Stimulated activated CD4-positive, alpha-beta T cell treated with anti-CD3 and anti-CD28 coated beads, Interleukin-2, amount 100 ng/mL, for 48 hours (primary cell): ENCODE data around the gene BCO1.
A peak's percentile ranks its signal among the peaks of the same experiment; 100 is the strongest.

ENCODE experiments used
- DNase-seq, 2 donors: peaks; one replicate each; pipeline ENCODE4 v3.0.0-alpha.2; 2020

The BCO1 gene

DNA sequence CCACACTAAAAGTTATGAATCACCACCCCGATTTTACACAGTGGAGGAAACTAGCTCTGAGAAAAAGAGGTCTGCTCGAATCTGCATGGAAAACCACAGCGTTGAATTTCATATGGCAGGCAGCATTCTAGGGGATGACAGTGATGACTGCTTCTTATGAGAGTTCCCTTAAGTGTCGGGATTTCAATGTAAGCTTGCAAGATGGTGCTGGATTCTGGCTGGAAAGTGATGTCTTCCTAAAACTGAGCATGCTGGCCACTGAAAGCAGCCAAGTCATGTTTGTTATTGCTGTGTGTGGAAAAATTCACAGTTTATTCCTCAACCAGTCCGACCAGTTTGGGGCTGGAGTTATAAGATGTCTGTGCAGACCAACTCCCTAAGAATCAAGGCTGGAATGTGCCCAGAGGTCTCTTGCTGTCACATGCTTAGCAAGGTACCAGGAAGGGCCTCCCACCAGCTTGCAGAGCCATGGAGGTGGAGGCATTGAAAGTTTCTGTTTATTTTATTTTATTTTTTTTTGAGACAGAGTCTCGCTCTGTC, 39.1 kb downstream of the BCO1 start:
- DNase-seq, result no peak

DNA sequence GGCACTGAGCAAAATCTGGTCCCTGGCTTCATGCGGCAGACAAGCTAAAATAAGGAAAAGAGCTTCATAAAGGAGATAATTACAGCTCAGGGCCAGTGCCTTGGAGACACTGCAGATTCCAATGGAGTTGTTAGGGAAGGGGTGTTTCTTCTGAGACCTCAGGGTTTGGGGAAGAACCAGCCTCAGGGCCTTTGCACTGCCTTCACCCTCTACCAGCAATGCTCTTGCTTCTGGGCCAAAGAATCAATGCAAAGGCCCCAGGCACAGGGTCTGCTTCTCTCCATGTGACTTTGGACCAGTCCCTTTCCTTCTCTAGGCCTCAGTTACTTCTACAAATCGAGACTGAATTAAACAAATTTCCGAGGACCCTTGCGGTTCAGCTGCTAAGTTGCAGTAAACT, 40.0 kb downstream of the BCO1 start:
- no peak for DNase-seq

DNA sequence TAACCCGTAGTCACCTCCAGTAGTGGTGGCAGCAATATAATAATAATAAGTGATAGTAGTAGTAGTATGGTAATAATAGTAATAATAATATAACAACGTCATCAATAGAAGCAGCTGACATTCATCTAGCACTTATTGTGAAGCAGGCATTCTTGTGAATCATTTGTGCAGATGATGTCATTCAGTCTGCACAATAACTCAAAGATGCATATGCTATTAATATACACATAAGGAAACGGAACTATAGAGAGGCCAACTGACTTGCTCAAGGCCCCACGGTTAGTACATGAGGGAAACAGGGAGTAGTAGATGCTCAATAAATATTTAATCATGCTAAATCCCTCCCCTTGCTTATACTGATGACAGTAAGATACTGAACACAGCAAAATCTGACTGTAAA, 40.9 kb downstream of the BCO1 start:
- no peak for DNase-seq

DNA sequence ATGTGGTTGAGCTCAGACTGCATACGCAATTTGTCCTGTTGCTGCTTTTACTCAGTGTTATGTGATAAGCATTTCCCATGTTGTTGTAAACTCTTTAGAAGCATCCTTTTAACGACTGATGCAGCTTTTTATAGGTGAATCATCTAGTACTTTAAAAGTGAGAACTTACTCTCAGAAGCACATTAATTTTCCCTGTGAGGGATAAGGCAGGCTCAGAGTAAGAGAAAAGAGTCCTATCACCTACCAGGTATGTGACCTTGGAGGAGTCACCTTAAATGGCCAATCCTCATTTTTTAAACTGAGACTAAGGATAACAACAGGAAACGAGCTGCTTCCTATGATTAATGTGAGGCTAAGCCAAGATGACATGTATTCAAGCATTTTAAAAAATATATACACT, 41.9 kb downstream of the BCO1 start:
- DNase-seq, result no peak

DNA sequence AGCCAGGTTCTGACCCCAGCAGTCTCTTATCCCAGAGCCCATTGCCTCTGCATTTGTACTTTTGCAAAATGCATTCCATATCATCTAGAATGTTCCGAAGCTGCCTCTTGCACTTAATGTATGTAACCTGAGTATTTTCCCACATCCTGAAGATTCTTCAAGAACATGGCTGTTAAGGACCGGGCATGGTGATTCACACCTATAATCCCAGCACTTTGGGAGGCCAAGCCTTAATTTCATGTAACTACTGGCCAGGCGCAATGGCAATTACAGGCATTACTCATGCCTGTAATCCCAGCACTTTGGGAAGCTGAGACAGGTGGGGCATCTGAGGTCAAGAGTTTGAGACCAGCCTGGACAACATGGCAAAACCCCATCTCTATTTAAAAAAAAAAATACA, 44.6 kb downstream of the BCO1 start:
- DNase-seq, result no peak

DNA sequence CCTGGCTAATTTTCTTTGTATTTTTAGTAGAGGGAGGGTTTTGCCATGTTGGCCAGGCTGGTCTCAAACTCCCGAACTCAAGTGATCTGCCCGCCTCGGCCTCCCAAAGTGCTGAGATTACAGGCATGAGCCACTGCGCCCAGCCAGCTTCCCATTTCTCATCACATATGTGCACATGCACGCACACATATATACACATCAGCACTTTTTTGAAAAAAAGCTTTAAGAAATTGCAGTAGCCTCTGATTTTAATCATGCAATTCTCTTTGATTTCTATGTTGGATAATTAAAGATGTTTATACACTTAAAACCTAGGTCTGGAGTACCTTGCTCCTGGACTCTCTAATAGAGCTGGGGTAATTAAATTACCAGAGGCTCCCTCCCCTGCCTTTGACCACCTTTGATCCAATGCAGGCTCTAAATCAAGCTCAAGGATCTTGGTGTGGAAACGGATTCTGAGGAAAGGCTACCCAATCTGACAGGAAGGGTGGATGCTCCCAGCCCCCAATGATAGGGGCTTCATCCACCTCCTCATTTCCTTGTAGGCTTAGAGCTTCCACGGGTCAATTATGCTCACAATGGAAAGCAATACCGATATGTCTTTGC, 46.6 kb downstream of the BCO1 start:
- no peak for DNase-seq

DNA sequence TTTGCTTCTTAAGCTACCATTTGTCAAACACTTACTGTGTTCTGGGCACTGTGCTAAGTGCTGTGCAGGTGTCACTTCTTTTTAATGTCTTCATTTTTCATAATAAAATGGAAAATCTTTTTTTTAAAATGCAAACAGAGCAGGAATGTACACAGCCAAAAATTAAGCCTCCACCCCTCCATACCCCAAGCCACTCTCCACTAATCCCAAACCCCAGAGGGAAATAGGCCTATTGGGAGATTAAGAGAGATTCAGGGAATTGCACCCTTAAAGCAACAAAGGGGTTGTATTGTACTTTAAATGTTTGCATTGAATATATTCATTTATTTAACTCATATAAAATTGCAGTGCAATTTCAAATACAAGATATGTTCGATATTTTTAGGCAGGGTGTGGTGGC, 47.7 kb downstream of the BCO1 start:
- DNase-seq, result no peak

DNA sequence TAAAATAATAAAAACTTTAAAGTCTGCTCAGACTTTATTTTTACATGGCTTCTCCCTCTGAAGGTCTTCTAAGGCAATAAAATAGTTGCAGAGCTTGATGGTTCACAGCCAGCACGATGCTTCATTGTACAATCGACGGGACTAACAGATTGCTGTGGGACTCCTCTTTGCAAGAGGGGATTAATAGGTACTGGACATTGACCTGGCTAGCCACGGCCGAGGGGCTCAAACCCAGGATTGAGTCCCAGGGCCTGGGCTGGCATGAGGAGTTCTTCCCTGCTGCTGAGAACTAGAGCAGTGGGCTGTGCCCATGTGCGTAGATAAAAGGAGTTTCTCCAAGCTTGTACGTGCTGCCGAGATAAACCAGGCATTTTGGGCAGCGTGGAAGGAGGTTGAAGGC, 52.6 kb downstream of the BCO1 start:
- no peak for DNase-seq

DNA sequence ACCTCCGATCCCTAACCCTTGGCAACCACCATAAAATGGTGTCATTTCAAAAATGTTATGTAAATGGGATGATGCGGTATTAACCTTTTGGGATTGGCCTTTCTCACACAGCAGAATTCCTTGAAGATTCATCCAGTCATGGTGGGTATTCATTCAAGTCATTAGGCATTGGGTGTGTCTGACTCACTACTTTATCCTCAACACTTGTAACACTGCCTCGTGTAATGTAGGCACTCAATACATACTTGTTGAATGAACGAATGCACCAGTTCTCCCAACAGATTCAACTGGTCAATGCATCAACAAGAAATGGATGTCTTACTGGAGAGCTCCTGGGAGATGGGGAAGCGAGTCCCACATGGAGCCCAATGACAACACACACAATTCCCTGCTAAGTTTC, 54.4 kb downstream of the BCO1 start:
- DNase-seq, result no peak

DNA sequence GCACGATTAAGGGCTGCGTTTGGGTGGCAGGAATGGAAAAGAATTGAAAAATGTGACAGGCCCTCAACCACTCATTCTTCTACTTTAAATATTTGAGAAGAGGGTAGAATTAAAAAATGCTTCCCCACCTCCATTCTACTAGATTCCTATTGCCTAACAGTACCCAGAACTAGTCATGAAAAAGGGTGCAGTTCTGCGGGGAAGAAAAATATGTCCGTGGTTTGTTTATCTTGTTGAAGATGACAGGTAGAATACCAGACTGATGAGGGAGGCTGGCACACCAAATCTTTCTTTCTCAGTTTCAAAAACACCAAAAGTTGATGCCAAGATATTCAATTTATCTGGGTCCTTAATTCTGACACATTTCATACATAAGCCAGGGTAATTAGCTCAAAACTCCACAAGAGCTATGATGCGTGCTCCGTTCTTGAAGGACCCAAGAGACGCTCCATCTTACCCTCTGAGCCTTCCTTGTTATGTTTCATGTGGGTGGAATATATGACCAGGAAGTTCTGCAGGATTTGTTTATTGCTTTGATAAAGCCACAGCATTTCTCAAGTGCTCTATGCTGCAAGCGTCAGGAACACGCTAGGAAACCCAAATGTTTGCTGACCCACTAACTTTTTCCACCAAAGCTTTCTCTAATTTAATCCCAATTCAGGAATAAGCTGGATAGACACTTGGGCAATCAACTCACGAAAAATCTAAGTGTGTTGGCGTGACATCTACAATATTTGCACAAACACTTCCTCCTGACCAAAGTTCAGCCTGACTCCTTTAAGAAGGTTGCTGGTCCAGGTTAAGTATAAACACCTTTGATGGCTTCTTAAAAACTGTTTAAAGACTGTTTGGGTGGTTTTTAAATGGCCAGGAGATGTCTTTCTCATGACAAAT, 55.7 kb downstream of the BCO1 start:
- no peak for DNase-seq

DNA sequence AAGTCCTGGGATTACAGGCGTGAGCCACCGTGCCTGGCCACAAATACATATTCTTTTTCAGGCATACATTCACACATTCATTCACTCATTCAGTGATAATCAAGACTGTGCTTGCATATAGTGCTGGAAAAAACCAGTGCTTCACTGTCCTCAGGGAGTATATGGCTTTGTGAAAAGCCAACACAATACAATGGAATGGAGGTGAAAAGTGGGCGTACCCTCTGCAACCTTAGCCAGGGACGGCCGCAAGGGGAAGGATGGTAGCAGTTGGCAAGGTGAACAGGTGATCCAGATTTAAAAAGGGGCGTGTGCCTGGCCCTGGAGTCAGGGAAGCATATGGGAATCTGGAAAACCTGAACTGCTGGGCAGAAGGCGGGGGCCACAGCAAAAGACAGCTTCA, 58.1 kb downstream of the BCO1 start:
- no peak for DNase-seq

DNA sequence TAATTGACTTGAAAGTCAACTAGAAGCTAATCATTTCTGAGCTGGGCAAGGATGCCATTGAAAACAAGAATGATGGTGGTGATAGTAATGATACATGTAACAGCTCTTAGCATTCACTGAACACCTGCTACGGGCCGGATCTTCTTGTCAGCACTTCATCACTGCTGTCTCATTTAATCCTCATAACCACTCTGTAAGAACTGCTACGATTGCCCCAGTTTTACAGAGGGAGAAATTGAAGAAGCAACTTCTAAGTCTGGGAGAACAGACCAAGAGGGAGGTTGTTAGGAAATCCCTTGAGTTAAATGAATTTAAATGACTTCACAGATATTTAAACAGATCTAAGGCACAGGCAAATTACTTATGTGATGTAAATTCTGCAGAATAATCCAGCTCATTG, 69.3 kb downstream of the BCO1 start:
- no peak for DNase-seq

DNA sequence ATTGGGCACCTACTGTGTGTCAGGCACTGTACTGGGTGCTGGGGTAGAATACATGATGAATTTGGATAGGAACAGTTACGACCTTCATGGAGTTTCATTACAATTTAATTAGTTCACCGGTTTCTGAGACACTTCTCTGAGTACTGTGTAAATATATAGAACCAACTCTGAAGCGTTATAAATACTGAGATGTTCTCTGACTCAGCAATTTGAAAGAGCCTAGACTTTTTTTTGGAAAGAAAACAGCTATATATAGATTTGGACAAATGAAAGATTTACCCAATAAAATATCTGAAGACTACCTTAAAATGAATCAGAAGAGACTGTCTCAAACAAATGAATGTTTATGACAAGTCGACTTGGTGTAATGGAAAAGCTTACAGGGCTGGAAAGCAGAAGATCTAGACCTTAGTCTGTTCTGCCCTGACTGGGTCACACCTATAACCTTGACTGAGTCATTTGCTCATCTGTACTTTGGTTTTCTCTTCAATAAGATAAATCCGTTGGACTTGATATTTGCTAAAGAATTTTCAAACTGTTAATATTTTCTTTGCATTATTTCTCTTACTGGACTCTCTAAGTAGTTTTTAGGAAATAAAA, 71.7 kb downstream of the BCO1 start:
- no peak for DNase-seq

DNA sequence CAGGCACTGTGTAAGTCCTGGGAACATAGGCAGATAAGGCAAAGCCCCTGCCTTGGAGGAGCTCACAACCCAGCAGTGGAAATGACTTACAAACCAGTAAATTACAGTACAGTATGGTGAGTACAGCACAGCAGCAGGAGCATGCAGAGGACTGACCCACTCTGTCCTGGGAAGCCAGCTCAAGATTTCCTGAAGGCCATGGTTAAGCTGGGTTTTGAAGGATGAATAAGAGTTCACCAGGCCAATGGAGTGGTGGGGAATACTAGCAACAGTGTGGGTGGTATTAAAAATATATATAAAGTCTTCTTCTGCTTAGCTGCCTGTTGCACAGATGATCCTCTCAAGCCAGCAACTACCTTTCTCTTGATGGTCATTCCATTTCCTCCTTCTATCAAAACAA, 73.3 kb downstream of the BCO1 start:
- no peak for DNase-seq

DNA sequence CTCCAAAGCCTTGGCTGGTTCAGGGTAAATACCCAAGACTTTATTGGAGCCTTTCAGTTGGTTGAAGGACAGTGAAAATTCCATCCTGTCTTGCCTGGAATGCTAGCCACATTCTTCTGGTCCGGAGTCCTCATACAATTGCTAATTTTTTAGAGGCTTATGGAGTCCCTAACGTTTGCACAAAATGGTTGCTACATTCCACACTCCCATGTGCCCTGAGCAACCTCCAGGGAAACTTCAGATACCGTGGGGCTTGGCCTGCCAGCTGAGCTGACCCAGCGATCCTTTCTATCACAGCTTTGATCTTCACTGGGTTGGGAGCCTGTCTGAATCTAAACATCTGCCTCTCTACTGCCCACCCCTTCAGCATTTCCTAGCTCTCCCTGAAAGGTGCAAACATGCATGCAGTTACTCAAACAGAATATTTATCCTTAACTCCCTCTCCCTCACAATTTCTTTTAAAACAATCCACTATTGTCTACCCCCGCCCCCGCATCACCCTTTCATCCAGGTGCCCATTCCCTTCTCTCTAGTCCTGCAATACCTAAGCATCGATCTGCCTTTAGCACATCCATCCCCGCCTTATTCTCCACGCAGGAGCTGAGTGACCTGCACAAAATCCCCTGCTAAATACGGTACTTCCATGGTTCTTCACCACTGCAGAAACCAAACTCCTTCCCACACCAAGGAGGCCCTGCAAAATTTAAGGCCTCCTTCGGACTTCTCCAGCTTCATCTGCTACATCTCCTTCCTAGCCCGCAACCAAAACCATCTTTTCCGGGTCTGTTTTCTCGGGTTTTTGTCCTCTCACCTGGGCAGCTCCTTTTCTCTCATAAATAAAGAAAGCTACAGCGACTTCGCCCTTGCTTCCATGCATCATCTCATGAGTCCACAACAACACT, 75.5 kb downstream of the BCO1 start:
- no peak for DNase-seq

DNA sequence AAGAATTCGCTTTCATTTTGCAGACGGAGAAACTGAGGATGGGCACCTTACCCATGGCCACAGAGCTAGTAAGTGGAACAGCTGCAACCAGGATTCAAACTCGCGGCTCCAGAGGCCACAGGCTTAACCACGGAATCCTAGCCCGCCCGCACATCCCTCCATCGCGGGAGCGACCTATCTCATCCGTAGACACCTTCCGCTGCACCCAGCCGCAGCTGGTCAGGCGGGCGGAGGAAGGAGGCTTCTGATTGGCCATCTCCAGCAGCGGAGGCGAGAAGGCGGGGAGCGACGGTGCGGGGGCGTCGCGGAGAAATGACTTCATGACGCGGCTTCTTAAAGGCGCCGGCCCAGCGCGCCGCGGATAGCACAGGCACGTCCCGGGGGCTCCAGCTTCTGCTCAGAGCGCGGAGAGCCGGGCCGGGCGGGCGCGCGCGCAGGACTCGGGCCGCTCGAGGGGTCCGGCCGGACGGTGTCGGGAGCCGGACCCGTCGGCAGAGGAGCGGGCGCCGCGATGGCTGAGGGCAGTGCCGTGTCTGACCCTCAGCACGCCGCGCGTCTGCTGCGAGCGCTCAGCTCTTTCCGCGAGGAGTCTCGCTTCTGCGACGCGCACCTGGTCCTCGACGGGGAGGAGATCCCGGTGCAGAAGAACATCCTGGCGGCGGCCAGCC, 76.2 kb downstream of the BCO1 start, which contains the start of gene GAN:
Gene GAN, plus strand, starts transcription at position 360 of the 668 bp plus-strand sequence. Its CDS starts 152 bp downstream, at position 512.
- peak; percentile 89 to 90 for DNase-seq

DNA sequence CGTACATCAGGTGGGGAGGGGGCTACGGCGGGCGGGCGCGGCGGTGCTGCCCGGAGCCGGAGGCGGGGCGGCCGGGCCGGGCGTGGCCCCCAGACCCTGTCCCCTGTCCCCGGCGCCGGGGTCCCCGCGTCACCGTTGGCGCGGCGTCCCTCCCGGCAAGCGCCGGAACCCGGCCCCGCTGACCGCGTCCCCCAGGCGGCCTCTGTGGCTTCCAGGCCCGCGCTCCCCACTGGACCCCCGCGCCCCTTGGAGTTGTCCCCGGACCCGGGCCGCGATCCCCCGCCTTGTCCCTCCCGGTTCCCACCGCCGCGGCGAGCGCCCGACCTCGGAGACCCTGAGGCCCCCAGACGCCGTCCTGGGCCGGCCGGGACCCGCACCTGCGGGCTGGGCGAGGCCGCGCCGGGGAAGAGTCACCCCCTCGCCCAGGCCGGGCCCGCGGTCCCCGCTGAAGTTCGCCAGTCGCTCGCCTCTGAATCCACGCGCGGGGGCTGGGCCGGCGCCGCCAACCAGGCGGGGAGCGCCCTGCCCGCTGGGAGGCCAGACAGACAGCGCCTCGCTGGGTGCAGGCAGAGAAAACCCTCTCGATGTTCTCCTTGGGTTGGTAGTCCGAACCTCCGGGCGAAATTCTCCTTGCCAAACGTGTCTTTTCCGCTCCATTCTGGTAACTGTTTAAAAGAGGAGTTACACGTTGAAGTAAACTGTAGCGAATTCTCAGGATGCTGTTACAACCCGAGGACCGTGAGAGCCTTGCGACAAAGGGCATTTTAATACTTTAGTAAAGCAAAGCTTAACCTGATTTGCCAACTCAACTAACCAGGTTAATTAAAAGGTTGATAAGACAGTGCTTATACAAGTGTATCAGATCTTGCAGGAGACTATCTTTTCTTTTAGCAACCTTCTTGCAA, 77.0 kb downstream of the BCO1 start:
- DNase-seq, result peak; percentile 31 to 33

DNA sequence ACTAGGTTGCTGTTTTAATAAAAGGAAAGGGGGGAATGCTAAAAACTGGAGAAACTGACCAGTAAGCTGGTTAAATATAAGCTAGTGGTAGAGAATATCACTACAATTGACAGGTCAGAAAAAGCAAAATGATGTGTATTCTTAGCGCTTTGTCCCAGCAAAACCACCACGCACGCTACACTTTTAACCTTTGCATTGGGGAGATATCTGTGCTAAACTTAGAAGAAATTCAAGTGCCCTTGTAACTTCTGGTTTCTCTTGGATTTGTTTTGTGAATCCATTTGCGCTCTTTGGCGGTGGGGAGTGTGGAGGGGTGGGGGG, 77.6 kb downstream of the BCO1 start:
- no peak for DNase-seq

DNA sequence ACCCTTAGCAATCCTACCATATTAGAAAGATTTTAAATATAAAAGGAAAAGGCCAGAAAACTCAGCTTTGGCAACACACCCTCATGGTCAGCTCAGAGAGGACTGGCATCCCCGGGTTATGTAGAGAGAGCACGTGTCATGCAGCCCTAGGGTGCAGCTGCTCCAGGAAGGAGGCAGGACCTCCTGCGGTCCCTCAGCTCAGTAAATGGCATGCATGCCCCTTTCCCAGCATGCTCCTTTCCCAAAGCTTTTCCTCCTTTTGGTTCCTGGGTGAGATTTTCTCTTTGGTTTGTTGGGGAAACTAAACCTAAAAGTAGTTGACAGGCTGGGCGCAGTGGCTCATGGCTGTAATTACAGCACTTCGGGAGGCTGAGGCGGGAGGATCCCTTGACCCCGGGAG, 80.2 kb downstream of the BCO1 start:
- no peak for DNase-seq

DNA sequence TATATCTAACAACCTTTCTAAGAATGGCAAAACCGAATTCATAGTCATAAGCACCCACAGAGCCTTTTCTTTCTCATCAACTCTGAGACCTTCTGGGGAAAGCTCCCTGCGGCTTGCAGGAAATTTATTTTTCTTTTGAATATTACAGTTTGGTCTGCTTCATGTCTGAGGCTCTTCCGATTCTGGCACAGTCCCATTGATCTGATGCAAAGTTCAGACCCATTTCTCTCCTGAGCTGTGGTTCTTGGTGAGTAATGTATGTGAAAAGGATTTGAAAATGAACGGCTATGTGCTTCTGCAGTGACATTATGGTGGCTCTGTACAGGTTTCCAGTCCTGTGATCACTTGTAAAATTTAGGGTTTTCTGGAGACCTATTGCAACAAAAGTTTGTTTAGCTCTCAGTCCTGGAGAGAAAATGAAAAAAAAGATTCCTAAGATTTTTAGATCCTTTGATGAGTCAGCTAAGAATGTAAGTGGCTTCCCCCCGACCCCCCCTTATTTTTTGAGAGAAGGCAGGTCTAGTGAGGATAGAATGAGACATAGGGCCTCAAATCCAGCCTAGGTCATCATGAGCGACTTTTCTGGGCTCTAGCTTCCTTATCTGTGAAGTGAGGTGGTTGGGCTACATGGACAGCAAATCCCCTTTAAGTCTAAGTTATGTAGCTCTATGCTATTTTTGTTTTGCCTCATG, 80.9 kb downstream of the BCO1 start:
- DNase-seq, result no peak

DNA sequence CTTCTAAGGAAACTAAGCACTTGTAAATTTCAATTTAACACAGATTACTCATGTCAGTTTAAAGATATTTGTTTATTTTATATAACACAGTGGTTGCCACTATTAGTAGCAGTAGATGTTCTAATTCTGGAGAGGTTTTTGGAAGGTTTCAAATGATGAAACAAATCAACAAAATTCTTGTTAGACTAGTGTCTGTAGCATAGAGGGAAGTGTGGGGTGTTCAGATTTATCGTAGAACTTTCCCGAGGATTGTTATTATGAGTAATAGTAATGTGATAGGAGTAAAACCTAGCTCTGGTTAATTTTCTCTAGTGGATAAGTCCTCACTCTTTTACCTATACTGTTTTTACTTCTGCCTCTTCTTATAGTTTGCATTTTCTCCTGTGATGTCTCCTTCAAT, 82.5 kb downstream of the BCO1 start:
- DNase-seq, result no peak
